ENCODE data around the gene RHBDD1. TPM values are rescaled to one million over a fixed set of nuclear protein-coding genes. Genes with fewer than 3 reads are reported as not detected.

RHBDD1 gene
- total and polyA plus RNA-seq, 2 donors (not counting 3 experiments of a cell fraction or from before 2014, with no cell fraction given): 6.8 to 19.4 TPM

GRCh38 chr2:226882606-226883005 is 46.8 kb downstream of the RHBDD1 start:
- no peaks in the 10 kb centered on the region for H4K20me1 ChIP-seq (replicated peaks; ENCODE audit: control insufficient read depth, extremely low read depth, insufficient read depth, low read length)
- H3K79me2 ChIP-seq (ENCODE audit: control insufficient read depth, insufficient read depth, low read length): no peaks in the 10 kb centered on the region
- intact Hi-C loops (cut with micrococcal nuclease) (no loop called here), dilution Hi-C loops (cut with MboI; ENCODE audit: extremely low pct_ligation_motif_present, low sequenced_read_pairs) (no loop called here)
- ChIA-PET POLR2A (no interaction called here), CTCF (no interaction called here)
- no peaks in the 10 kb centered on the region for H3K36me3 ChIP-seq (ENCODE audit: control insufficient read depth in 2 of 2, extremely low read depth in 1 of 2, insufficient read depth in 2 of 2, low read length in 2 of 2)
- H3K27me3 ChIP-seq (ENCODE audit: control insufficient read depth in 2 of 2, insufficient read depth in 2 of 2, low read length in 2 of 2): no peaks in the 10 kb centered on the region
- no peaks in the 10 kb centered on the region for H3K9me3 ChIP-seq (replicated peaks; ENCODE audit: control insufficient read depth, insufficient read depth, low read length)
- H3K4me3 ChIP-seq (replicated peaks in 1 of 3; ENCODE audit: insufficient read depth in 1 of 3, low read depth in 1 of 3, low read length in 3 of 3): no peak overlapping the region
- H3K9me1 ChIP-seq (replicated peaks; ENCODE audit: control insufficient read depth, extremely low read depth, insufficient read depth, low read length): no peaks in the 10 kb centered on the region
- DNase-seq (ENCODE audit: low read depth, low spot score) (no peak), FAIRE-seq (no peak)
- no peak overlapping the region for H3K27ac ChIP-seq (ENCODE audit: insufficient read depth, low read depth, low read length)
- no peak overlapping the region for H3K4me2 ChIP-seq (ENCODE audit: insufficient read depth, low read length)
- no peak overlapping the region for H3K9ac ChIP-seq (replicated peaks; ENCODE audit: extremely low read depth, insufficient read depth, low read length)
- TF ChIP-seq FOS (IDR thresholded peaks at IDR 0.05; ENCODE audit: borderline replicate concordance, insufficient read depth, low read length): no peak
- TF ChIP-seq MAX (IDR thresholded peaks at IDR 0.05; ENCODE audit: insufficient read depth, insufficient read length): no peak
- TF ChIP-seq CTCF (IDR thresholded peaks at IDR 0.05; ENCODE audit: extremely low read depth in 1 of 2, insufficient read depth in 1 of 2, low read depth in 1 of 2, low read length in 2 of 2): no peak
- TF ChIP-seq MYC (IDR thresholded peaks at IDR 0.05; ENCODE audit: low read depth, low read length): no peak
- TF ChIP-seq GATA2 (IDR thresholded peaks at IDR 0.05; ENCODE audit: insufficient read depth, insufficient read length, low read depth, low read length): no peak
- no peak for TF ChIP-seq POLR2AphosphoS5 (IDR thresholded peaks at IDR 0.05; ENCODE audit: insufficient read depth, low read depth, low read length)
- no peak for TF ChIP-seq POLR2A (IDR thresholded peaks at IDR 0.05; ENCODE audit: low read depth, low read length)
- TF ChIP-seq JUN (IDR thresholded peaks at IDR 0.05; ENCODE audit: borderline replicate concordance, insufficient read depth, insufficient read length, low read depth): no peak
- no peak for TF ChIP-seq EZH2 (IDR thresholded peaks at IDR 0.05; ENCODE audit: borderline replicate concordance, low read depth, low read length, severe bottlenecking)
- no peaks in the 10 kb centered on the region for H3K4me1 ChIP-seq (ENCODE audit: control insufficient read depth, extremely low read depth, insufficient read depth, low read length)
- no TSS peak for BruUV-seq (replicated peaks)
- no peak overlapping the region for H2AFZ ChIP-seq (ENCODE audit: low read depth, low read length)
